Measurements from ENCODE around the gene GDAP1L1.

- TF ChIP-seq CTCF (IDR thresholded peaks at IDR 0.05; ENCODE audit: poor library complexity) (peak; percentile 80), EZH2phosphoT487 (IDR thresholded peaks at IDR 0.05; ENCODE audit: low read depth, severe bottlenecking, unreplicated experiment) (no peak), EZH2 (IDR thresholded peaks at IDR 0.05; ENCODE audit: borderline replicate concordance) (no peak)
Observed at GRCh38 chr20:44217342-44218092, 29.6 kb upstream of the GDAP1L1 start.

Measured in hepatocyte (in vitro differentiated cells).